K562 (cell line): ENCODE measurements around the gene CCDC60.

Experiments used
- FOXM1 ChIP-seq, 2 experiments: fragments of 450-650 bp in 1 of 2; sonication (generic) in 1 of 2; formaldehyde crosslinking in 1 of 2; IDR thresholded peaks; 2 replicates each; pipeline versions ENCODE4 v1.6.1 to v1.9.0; 2017 to 2022; ENCODE audit warnings: low read depth in 2 of 2, mild to moderate bottlenecking in 2 of 2, missing genetic modification reagents in 1 of 2, moderate library complexity in 1 of 2
- HNRNPL ChIP-seq: fragments of 200-400 bp; formaldehyde crosslinking; IDR thresholded peaks from 2 replicates; pipeline ENCODE4 v1.6.1; 2017; ENCODE audit warnings: low read depth, mild to moderate bottlenecking, low read length
- PKNOX1 ChIP-seq: fragments of 450-650 bp; IDR thresholded peaks from 2 replicates; pipeline ENCODE4 v1.6.1; 2016
- RNF2 ChIP-seq: sonication (generic); IDR thresholded peaks from 2 replicates; pipeline ENCODE4 v1.6.1; 2016
- ZNF175 ChIP-seq: fragments of 200-800 bp; sonication (Bioruptor generic); IDR thresholded peaks from 2 replicates; pipeline ENCODE4 v1.6.1; 2016; ENCODE audit warnings: low read depth, mild to moderate bottlenecking, missing genetic modification characterization, missing compliant biosample characterization

- no peak for TF ChIP-seq RNF2
- no peak for TF ChIP-seq HNRNPL
- no peak for TF ChIP-seq PKNOX1
- no peak for TF ChIP-seq ZNF175 (CRISPR knock-in tag)
- no peak for TF ChIP-seq FOXM1 (IDR thresholded peaks at IDR 0.05; ENCODE audit: low read depth)
- no peak for TF ChIP-seq FOXM1 (CRISPR knock-in tag; IDR thresholded peaks at IDR 0.05; ENCODE audit: low read depth)
These were observed 239.7 kb downstream of the CCDC60 start for GRCh38 chr12:119574255-119574654.
